DND-41 (cell line): ENCODE results near the gene RFFL.
"Not testable (repeated sequence)": the region's sequence is repeated elsewhere in the genome, so short reads cannot be mapped to it uniquely, and the experiment has no call there.

Experiments
- ATAC-seq: fragments of 200-7000 bp; cut with Tn5 transposase; 3 replicates; pipeline ENCODE4 v1.9.1; 2021; ENCODE audit warnings: low read depth; ENCODE audit not compliant: insufficient read depth
- DNase-seq: peaks from one replicate; pipeline ENCODE4 v3.0.0-alpha.2; 2020
- H2AFZ ChIP-seq: 2 replicates; pipeline ENCODE4 v1.6.0; 2012; ENCODE audit warnings: low read depth, low read length
- H3K27ac ChIP-seq: 2 replicates; pipeline ENCODE4 v1.5.1; 2012; ENCODE audit warnings: low read length, inconsistent platforms
- H3K27me3 ChIP-seq: fragments of 200-600 bp; sonication (generic); 2 replicates; pipeline ENCODE4 v1.6.0; 2012; ENCODE audit warnings: low read length, mild to moderate bottlenecking, inconsistent platforms; ENCODE audit not compliant: insufficient read depth, poor library complexity
- H3K36me3 ChIP-seq: 2 replicates; pipeline ENCODE4 v1.5.1; 2012; ENCODE audit warnings: low read length, inconsistent platforms; ENCODE audit not compliant: insufficient read depth
- H3K4me1 ChIP-seq: 2 replicates; pipeline ENCODE4 v1.5.1; 2012; ENCODE audit warnings: mild to moderate bottlenecking, low read length; ENCODE audit not compliant: insufficient read depth
- H3K4me2 ChIP-seq: 2 replicates; pipeline ENCODE4 v1.6.0; 2012; ENCODE audit warnings: mild to moderate bottlenecking, moderate library complexity, low read length, inconsistent platforms; ENCODE audit not compliant: insufficient read depth
- H3K4me3 ChIP-seq, 2 experiments: fragments of 200-600 bp in 1 of 2; shearing (Covaris generic) in 1 of 2; 2 replicates each; pipeline ENCODE4 v1.5.1; 2012 to 2016; ENCODE audit warnings: inconsistent platforms in 2 of 2, low read length in 2 of 2, mild to moderate bottlenecking in 2 of 2, low read depth in 1 of 2, moderate library complexity in 1 of 2
- H3K79me2 ChIP-seq: 2 replicates; pipeline ENCODE4 v1.6.0; 2012; ENCODE audit warnings: low read length, inconsistent platforms; ENCODE audit not compliant: insufficient read depth
- H3K9ac ChIP-seq: 2 replicates; pipeline ENCODE4 v1.6.0; 2012; ENCODE audit warnings: low read depth, mild to moderate bottlenecking, inconsistent platforms, low read length, moderate library complexity
- H3K9me3 ChIP-seq: 2 replicates; pipeline ENCODE4 v1.5.1; 2012; ENCODE audit warnings: low read length, moderate library complexity, mild to moderate bottlenecking, inconsistent platforms; ENCODE audit not compliant: insufficient read depth, severe bottlenecking
- H4K20me1 ChIP-seq: 2 replicates; pipeline ENCODE4 v1.6.0; 2012; ENCODE audit warnings: low read length; ENCODE audit not compliant: insufficient read depth
- CTCF ChIP-seq: IDR thresholded peaks from 2 replicates; pipeline ENCODE4 v1.5.1; 2012; ENCODE audit warnings: borderline replicate concordance, low read length, moderate library complexity, mild to moderate bottlenecking; ENCODE audit not compliant: poor library complexity, severe bottlenecking; ENCODE audit errors: extremely low read depth
- EZH2 ChIP-seq: IDR thresholded peaks from 3 replicates; pipeline ENCODE4 v1.6.1; 2012; ENCODE audit warnings: borderline replicate concordance, low read depth, mild to moderate bottlenecking, moderate library complexity, low read length, inconsistent platforms; ENCODE audit not compliant: severe bottlenecking

The RFFL gene

GRCh38 chr17:35046245-35046644 is 17.3 kb downstream of the RFFL start:
- H3K27ac ChIP-seq = no peak overlapping the region
- H3K79me2 ChIP-seq = peaks cover 34% of the 10 kb centered on the region
- H4K20me1 ChIP-seq = no peaks in the 10 kb centered on the region
- no peaks in the 10 kb centered on the region for H3K36me3 ChIP-seq
- H3K9ac ChIP-seq = no peak overlapping the region
- no peaks in the 10 kb centered on the region for H3K9me3 ChIP-seq
- ATAC-seq (no peak), DNase-seq (no peak)
- no peak overlapping the region for H3K4me3 ChIP-seq
- no peak overlapping the region for H2AFZ ChIP-seq
- H3K27me3 ChIP-seq = no peaks in the 10 kb centered on the region
- no peak overlapping the region for H3K4me2 ChIP-seq
- H3K4me1 ChIP-seq = peaks cover 27% of the 10 kb centered on the region
- TF ChIP-seq CTCF (no peak), EZH2 (no peak)

GRCh38 chr17:35045458-35045979 is 18.0 kb downstream of the RFFL start:
- H3K27ac ChIP-seq, H3K4me3 ChIP-seq, H3K4me2 ChIP-seq, H3K36me3 ChIP-seq, H3K27me3 ChIP-seq, DNase-seq, H3K9ac ChIP-seq, ATAC-seq, H4K20me1 ChIP-seq, H3K9me3 ChIP-seq, H2AFZ ChIP-seq: not testable (repeated sequence)
- Histone ChIP-seq H3K4me1 (peaks cover 20% of the 10 kb centered on the region), H3K79me2 (peaks cover 36% of the 10 kb centered on the region)

GRCh38 chr17:35044181-35044580 is 19.3 kb downstream of the RFFL start:
- TF ChIP-seq CTCF = no peak
- Histone ChIP-seq H2AFZ (no peak overlapping the region), H3K36me3 (no peaks in the 10 kb centered on the region), H3K27me3 (no peaks in the 10 kb centered on the region), H3K4me3 (no peak overlapping the region), H3K9ac (no peak overlapping the region), H3K27ac (no peak overlapping the region), H3K4me1 (peaks cover 7% of the 10 kb centered on the region), H4K20me1 (no peaks in the 10 kb centered on the region), H3K9me3 (no peaks in the 10 kb centered on the region), H3K4me2 (no peak overlapping the region), H3K79me2 (peaks cover 26% of the 10 kb centered on the region)
- ATAC-seq (no peak), DNase-seq (no peak)

- peaks cover 17% of the 10 kb centered on the region; the same call in 1 of the 2 replicates for H3K79me2 ChIP-seq
- TF ChIP-seq EZH2 (no peak), CTCF (no peak)
- H2AFZ ChIP-seq = no peak overlapping the region
- no peak overlapping the region for H3K9ac ChIP-seq
- H3K4me2 ChIP-seq = no peak overlapping the region
- H3K27me3 ChIP-seq = no peaks in the 10 kb centered on the region
- no peaks in the 10 kb centered on the region for H3K4me1 ChIP-seq
- H4K20me1 ChIP-seq = no peaks in the 10 kb centered on the region
- H3K36me3 ChIP-seq = no peaks in the 10 kb centered on the region
- ATAC-seq = no peak
- DNase-seq = no peak
- H3K9me3 ChIP-seq = no peaks in the 10 kb centered on the region
- H3K27ac ChIP-seq = no peak overlapping the region
- no peak overlapping the region for H3K4me3 ChIP-seq
These were observed 22.1 kb downstream of the RFFL start for GRCh38 chr17:35041390-35041789.
